HuH-7.5 (cell line): Measurements from ENCODE around the gene IRF2.

Experiments used
- DNase-seq: peaks from one replicate; pipeline ENCODE4 v3.0.0; 2011; ENCODE audit warnings: low spot score

Gene IRF2

GRCh38 chr4:184432127-184432922, 42.0 kb downstream of the IRF2 start:
- DNase-seq: no peak

- DNase-seq: no peak
Measured at GRCh38 chr4:184430163-184430562, 44.2 kb downstream of the IRF2 start.

- DNase-seq: no peak
Measured at GRCh38 chr4:184428787-184429186, 45.6 kb downstream of the IRF2 start.

- DNase-seq: no peak
Measured at GRCh38 chr4:184427687-184428086, 46.7 kb downstream of the IRF2 start.

- DNase-seq: no peak
Measured at GRCh38 chr4:184427093-184427492, 47.3 kb downstream of the IRF2 start.

- DNase-seq: no peak
Measured at GRCh38 chr4:184424993-184425758, 49.2 kb downstream of the IRF2 start.

GRCh38 chr4:184424279-184424678, 50.1 kb downstream of the IRF2 start:
- no peak for DNase-seq

GRCh38 chr4:184423003-184423686, 51.2 kb downstream of the IRF2 start:
- DNase-seq: no peak

- no peak for DNase-seq
Measured at GRCh38 chr4:184422378-184422777, 52.0 kb downstream of the IRF2 start.

GRCh38 chr4:184421533-184422155, 52.7 kb downstream of the IRF2 start:
- DNase-seq: no peak

GRCh38 chr4:184420881-184421416, 53.4 kb downstream of the IRF2 start:
- no peak for DNase-seq

GRCh38 chr4:184420402-184420801, 53.9 kb downstream of the IRF2 start:
- DNase-seq: no peak

GRCh38 chr4:184419976-184420375, 54.4 kb downstream of the IRF2 start:
- DNase-seq: no peak

GRCh38 chr4:184417802-184418511, 56.4 kb downstream of the IRF2 start:
- DNase-seq: no peak

GRCh38 chr4:184416913-184417734, 57.2 kb downstream of the IRF2 start:
- no peak for DNase-seq

GRCh38 chr4:184415071-184415470, 59.3 kb downstream of the IRF2 start:
- no peak for DNase-seq

- no peak for DNase-seq
Measured at GRCh38 chr4:184413261-184414046, 60.9 kb downstream of the IRF2 start.

GRCh38 chr4:184410748-184411147, 63.6 kb downstream of the IRF2 start:
- DNase-seq: no peak

- no peak for DNase-seq
Measured at GRCh38 chr4:184409911-184410692, 64.2 kb downstream of the IRF2 start.
